SH-SY5Y (cell line): ENCODE results near the gene PCDHB16.
"Not testable (repeated sequence)": the region's sequence is repeated elsewhere in the genome, so short reads cannot be mapped to it uniquely, and the experiment has no call there.

Source experiments
- GATA2 ChIP-seq: IDR thresholded peaks from 2 replicates; pipeline ENCODE4 v1.6.1; 2011; ENCODE audit warnings: mild to moderate bottlenecking, low read depth, low read length
- GATA3 ChIP-seq: IDR thresholded peaks from 2 replicates; pipeline ENCODE4 v1.6.1; 2011; ENCODE audit warnings: low read depth, mild to moderate bottlenecking, low read length, moderate library complexity

GRCh38 chr5:141213656-141214339 is 31.6 kb downstream of the PCDHB16 start, which contains the start of gene PCDHB13:
- TF ChIP-seq GATA2, GATA3: not testable (repeated sequence)
